Panc1 (cell line): ENCODE measurements around the gene TTC27. TPM values are rescaled to one million over a fixed set of nuclear protein-coding genes. Genes with fewer than 3 reads are reported as not detected.

Source experiments
- ATAC-seq: fragments of 200-7000 bp; cut with Tn5 transposase; 2 replicates; pipeline ENCODE4 v1.9.1; 2020; ENCODE audit warnings: mild to moderate bottlenecking, moderate library complexity
- BruUV-seq: library from RNA; stranded (reverse); fragments of 400-500 nt; replicated peaks from 2 replicates; lab custom pipeline; 2021; lab: Mats Ljungman, UMichigan
- CTCF ChIA-PET: fragments of 300-600 bp; sonication (Branson Sonifier 250); formaldehyde crosslinking; loops from one replicate; lab custom pipeline; 2022; ENCODE audit warnings: antibody characterized with exemption; lab: Charles Lee
- POLR2A ChIA-PET: fragments of 300-600 bp; sonication (Branson Sonifier 250); formaldehyde crosslinking; loops from one replicate; lab custom pipeline; 2022; ENCODE audit warnings: antibody characterized with exemption; lab: Charles Lee
- DNase-seq: peaks from one replicate; pipeline ENCODE4 v3.0.0-alpha.2; 2010; ENCODE audit warnings: low read depth, low spot score
- H3K27ac ChIP-seq: 2 replicates; pipeline ENCODE4 v1.5.1; 2011; ENCODE audit warnings: mild to moderate bottlenecking, low read length, inconsistent platforms
- H3K27me3 ChIP-seq: fragments of 200-500 bp; sonication (Bioruptor generic); 2 replicates; pipeline ENCODE4 v1.6.0; 2014; ENCODE audit warnings: low read length, inconsistent platforms; ENCODE audit not compliant: control insufficient read depth, insufficient read depth
- H3K36me3 ChIP-seq: fragments of 200-500 bp; sonication (Bioruptor generic); 2 replicates; pipeline ENCODE4 v1.5.1; 2014; ENCODE audit warnings: inconsistent platforms, mild to moderate bottlenecking, low read length, moderate library complexity; ENCODE audit not compliant: control insufficient read depth, insufficient read depth
- H3K4me1 ChIP-seq: 2 replicates; pipeline ENCODE4 v1.5.1; 2011; ENCODE audit warnings: inconsistent platforms, mild to moderate bottlenecking, low read length, moderate library complexity; ENCODE audit not compliant: control insufficient read depth, insufficient read depth
- H3K4me3 ChIP-seq, 2 experiments: 2 replicates each; pipeline ENCODE4 v1.5.1; 2011 to 2012; ENCODE audit warnings: low read depth in 2 of 2, low read length in 2 of 2, mild to moderate bottlenecking in 2 of 2, inconsistent platforms in 1 of 2, moderate library complexity in 1 of 2
- H3K9me3 ChIP-seq: fragments of 200-500 bp; sonication (Bioruptor generic); 2 replicates; pipeline ENCODE4 v1.5.1; 2014; ENCODE audit warnings: low read depth, mild to moderate bottlenecking, inconsistent platforms, low read length, moderate library complexity; ENCODE audit not compliant: control insufficient read depth, insufficient read depth
- CTCF ChIP-seq: fragments of 450-650 bp; IDR thresholded peaks from 2 replicates; pipeline ENCODE4 v1.5.1; 2017; ENCODE audit warnings: mild to moderate bottlenecking
- POLR2AphosphoS5 ChIP-seq: IDR thresholded peaks from 2 replicates; pipeline ENCODE4 v1.6.1; 2012; ENCODE audit warnings: mild to moderate bottlenecking, low read depth, low read length, moderate library complexity
- REST ChIP-seq, 2 experiments: IDR thresholded peaks; 2 replicates each; pipeline ENCODE4 v1.6.1; 2011 to 2012; ENCODE audit warnings: low read depth in 2 of 2, control low read depth in 1 of 2, low read length in 1 of 2, mild to moderate bottlenecking in 1 of 2, moderate library complexity in 1 of 2; ENCODE audit not compliant: insufficient read depth in 1 of 2
- SIN3A ChIP-seq: IDR thresholded peaks from 2 replicates; pipeline ENCODE4 v1.6.1; 2012; ENCODE audit warnings: low read depth, mild to moderate bottlenecking, low read length, moderate library complexity, borderline replicate concordance; ENCODE audit not compliant: insufficient read depth
- TCF7L2 ChIP-seq: IDR thresholded peaks from 2 replicates; pipeline ENCODE4 v1.6.1; 2011; ENCODE audit warnings: mild to moderate bottlenecking, low read depth, low read length, inconsistent platforms
- in situ Hi-C: cut with HindIII; loops from 2 replicates; pipeline ENCODE4 v1.10.0; 2016; ENCODE audit warnings: low sequenced_read_pairs, low pct_unique_long_range_greater_than_20kb
- intact Hi-C: fragments of 100-400 bp; cut with micrococcal nuclease; formaldehyde crosslinking; loops from one replicate; pipeline ENCODE4 v1.10.0; 2022; ENCODE audit not compliant: unreplicated experiment
- total RNA-seq: library from RNA; stranded (reverse); gene quantifications from one replicate; pipeline ENCODE4 v1.2.1, GENCODE V29; 2021; ENCODE audit not compliant: unreplicated experiment

The TTC27 gene
- total RNA-seq, 1 experiment from 2014 or later, result 24.7 TPM

GRCh38 chr2:32678825-32679224 lies 51.0 kb downstream of the TTC27 start:
- DNase-seq, result no peak

GRCh38 chr2:32680942-32681341 lies 53.1 kb downstream of the TTC27 start:
- no peak for DNase-seq
- TSS peak; percentile 35 for BruUV-seq
- Histone ChIP-seq H3K27ac (no peak overlapping the region), H3K4me3 (no peak overlapping the region), H3K36me3 (no peaks in the 10 kb centered on the region), H3K4me1 (no peaks in the 10 kb centered on the region), H3K27me3 (no peaks in the 10 kb centered on the region), H3K9me3 (no peaks in the 10 kb centered on the region)
- in situ Hi-C loops, result no loop called here
- CTCF ChIA-PET, result no interaction called here
- TF ChIP-seq REST (IDR thresholded peaks at IDR 0.05; ENCODE audit: insufficient read depth in 1 of 2, low read depth in 2 of 2, low read length in 1 of 2) (no peak), CTCF (no peak), SIN3A (no peak), TCF7L2 (no peak), POLR2AphosphoS5 (no peak)
- ATAC-seq, result no peak
- intact Hi-C loops, result no loop called here
- POLR2A ChIA-PET, result no interaction called here

More at GRCh38 chr2:32678825-32679224, 51.0 kb downstream of the TTC27 start:
- in situ Hi-C loops (no loop called here), intact Hi-C loops (no loop called here)
- ChIA-PET POLR2A (no interaction called here), CTCF (no interaction called here)
- Histone ChIP-seq H3K27me3 (no peaks in the 10 kb centered on the region), H3K4me1 (no peaks in the 10 kb centered on the region), H3K4me3 (no peak overlapping the region), H3K9me3 (no peaks in the 10 kb centered on the region), H3K27ac (no peak overlapping the region), H3K36me3 (no peaks in the 10 kb centered on the region)
- TF ChIP-seq POLR2AphosphoS5 (no peak), REST (IDR thresholded peaks at IDR 0.05; ENCODE audit: insufficient read depth in 1 of 2, low read depth in 2 of 2, low read length in 1 of 2) (no peak), TCF7L2 (no peak), CTCF (no peak), SIN3A (no peak)
- no TSS peak for BruUV-seq
- no peak for ATAC-seq
